Hepatocyte (in vitro differentiated cells): ENCODE measurements around the gene GLI1. TPM values are rescaled to one million over a fixed set of nuclear protein-coding genes. Genes with fewer than 3 reads are reported as not detected.

Experiments
- DNase-seq: peaks from one replicate; pipeline ENCODE4 v3.0.0-alpha.2; 2016; ENCODE audit warnings: low spot score
- H2AFZ ChIP-seq: fragments of 200-600 bp; sonication (generic); 2 replicates; pipeline ENCODE4 v1.6.0; 2016; ENCODE audit warnings: antibody characterized with exemption, mild to moderate bottlenecking
- H3K27ac ChIP-seq: fragments of 200-600 bp; sonication (generic); 2 replicates; pipeline ENCODE4 v1.5.1; 2016; ENCODE audit warnings: mild to moderate bottlenecking
- H3K27me3 ChIP-seq: fragments of 200-600 bp; sonication (generic); 2 replicates; pipeline ENCODE4 v1.6.1; 2016
- H3K36me3 ChIP-seq: fragments of 200-600 bp; sonication (generic); replicated peaks from 2 replicates; pipeline ENCODE4 v1.5.1; 2016; ENCODE audit warnings: low read depth; ENCODE audit not compliant: insufficient read depth
- H3K4me1 ChIP-seq: fragments of 200-600 bp; sonication (generic); 2 replicates; pipeline ENCODE4 v1.5.1; 2016; ENCODE audit warnings: mild to moderate bottlenecking, moderate library complexity; ENCODE audit not compliant: insufficient read depth
- H3K4me2 ChIP-seq: fragments of 200-600 bp; sonication (generic); 2 replicates; pipeline ENCODE4 v1.6.0; 2016
- H3K4me3 ChIP-seq: fragments of 200-600 bp; sonication (generic); 2 replicates; pipeline ENCODE4 v1.5.1; 2016; ENCODE audit warnings: mild to moderate bottlenecking
- H3K79me2 ChIP-seq: fragments of 200-600 bp; sonication (generic); 2 replicates; pipeline ENCODE4 v1.6.0; 2017; ENCODE audit warnings: mild to moderate bottlenecking
- H3K9me2 ChIP-seq: fragments of 200-600 bp; sonication (generic); replicated peaks from 2 replicates; pipeline ENCODE4 v1.6.0; 2017; ENCODE audit warnings: mild to moderate bottlenecking; ENCODE audit not compliant: insufficient read depth
- H3K9me3 ChIP-seq: fragments of 200-600 bp; sonication (generic); 2 replicates; pipeline ENCODE4 v1.5.1; 2016; ENCODE audit warnings: low read depth, mild to moderate bottlenecking
- H4K20me1 ChIP-seq: fragments of 200-600 bp; sonication (generic); 2 replicates; pipeline ENCODE4 v1.6.0; 2016; ENCODE audit warnings: mild to moderate bottlenecking; ENCODE audit not compliant: insufficient read depth, poor library complexity, severe bottlenecking
- CTCF ChIP-seq: fragments of 200-600 bp; sonication (generic); IDR thresholded peaks from 2 replicates; pipeline ENCODE4 v1.5.1; 2016; ENCODE audit warnings: antibody characterized with exemption, mild to moderate bottlenecking; ENCODE audit not compliant: poor library complexity
- EZH2 ChIP-seq: fragments of 200-600 bp; sonication (generic); IDR thresholded peaks from 2 replicates; pipeline ENCODE4 v1.6.1; 2016; ENCODE audit warnings: antibody characterized with exemption, mild to moderate bottlenecking, borderline replicate concordance
- EZH2phosphoT487 ChIP-seq: fragments of 200-600 bp; sonication (generic); IDR thresholded peaks from one replicate; pipeline ENCODE4 v1.6.1; 2018; ENCODE audit warnings: antibody characterized with exemption, mild to moderate bottlenecking, low read depth, moderate library complexity; ENCODE audit not compliant: unreplicated experiment, severe bottlenecking
- WGBS: methylation state at CpG from one replicate; pipeline ENCODE4 v1.1.6; 2016; ENCODE audit warnings: low lambda C conversion rate; ENCODE audit errors: missing lambda C conversion rate; 5-methylcytosine and 5-hydroxymethylcytosine counted together
- polyA plus RNA-seq: library from polyadenylated mRNA; unstranded; fragments of >200 nt; fragmentation: Nextera tagmentation; extraction: Ambion mirVana; gene quantifications from 2 replicates; pipeline ENCODE4 v1.2.1, GENCODE V29; 2016
- total RNA-seq: library from RNA; depleted of rRNA; stranded (reverse); fragments of >200 nt; gene quantifications from 2 replicates; pipeline ENCODE4 v1.2.3, GENCODE V29; 2014

The GLI1 gene
- total and polyA plus RNA-seq, 2 experiments from 2014 or later = 6.0 to 7.6 TPM

DNA sequence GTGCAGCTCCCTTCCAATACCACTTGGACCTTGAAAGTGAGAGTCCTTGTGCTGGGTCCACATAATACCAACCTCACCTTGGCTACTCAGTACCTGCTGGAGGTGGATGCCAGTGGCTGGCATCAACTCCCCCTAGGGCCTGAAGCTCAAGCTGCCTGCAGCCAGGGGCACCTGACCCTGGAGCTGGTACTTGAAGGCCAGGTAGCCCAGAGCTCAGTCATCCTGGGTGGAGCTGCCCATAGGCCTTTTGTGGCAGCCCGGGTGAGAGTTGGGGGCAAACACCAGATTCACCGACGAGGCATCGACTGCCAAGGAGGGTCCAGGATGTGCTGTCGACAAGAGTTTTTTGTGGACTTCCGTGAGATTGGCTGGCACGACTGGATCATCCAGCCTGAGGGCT, 10.2 kb upstream of the GLI1 start:
- Histone ChIP-seq H3K27me3 (no peaks in the 10 kb centered on the region), H3K4me1 (peaks cover 25% of the 10 kb centered on the region), H3K36me3 (no peaks in the 10 kb centered on the region), H3K4me3 (no peak overlapping the region), H2AFZ (no peak overlapping the region), H4K20me1 (no peaks in the 10 kb centered on the region), H3K79me2 (no peaks in the 10 kb centered on the region), H3K4me2 (no peak overlapping the region), H3K9me3 (no peaks in the 10 kb centered on the region), H3K9me2 (no peaks in the 10 kb centered on the region), H3K27ac (no peak overlapping the region)
- DNase-seq = no peak
- 99% methylated on average over 7 of the region's 7 CpGs for WGBS
- TF ChIP-seq CTCF = no peak
- no peak for TF ChIP-seq EZH2
- no peak for TF ChIP-seq EZH2phosphoT487

DNA sequence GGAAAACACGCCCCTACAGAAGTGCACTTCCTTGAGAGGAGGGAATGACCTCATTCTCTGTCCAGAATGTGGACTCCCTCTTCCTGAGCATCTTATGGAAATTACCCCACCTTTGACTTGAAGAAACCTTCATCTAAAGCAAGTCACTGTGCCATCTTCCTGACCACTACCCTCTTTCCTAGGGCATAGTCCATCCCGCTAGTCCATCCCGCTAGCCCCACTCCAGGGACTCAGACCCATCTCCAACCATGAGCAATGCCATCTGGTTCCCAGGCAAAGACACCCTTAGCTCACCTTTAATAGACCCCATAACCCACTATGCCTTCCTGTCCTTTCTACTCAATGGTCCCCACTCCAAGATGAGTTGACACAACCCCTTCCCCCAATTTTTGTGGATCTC, 9.5 kb upstream of the GLI1 start:
- Histone ChIP-seq H3K36me3 (no peaks in the 10 kb centered on the region), H3K27ac (peak overlapping the region; percentile 84)

DNA sequence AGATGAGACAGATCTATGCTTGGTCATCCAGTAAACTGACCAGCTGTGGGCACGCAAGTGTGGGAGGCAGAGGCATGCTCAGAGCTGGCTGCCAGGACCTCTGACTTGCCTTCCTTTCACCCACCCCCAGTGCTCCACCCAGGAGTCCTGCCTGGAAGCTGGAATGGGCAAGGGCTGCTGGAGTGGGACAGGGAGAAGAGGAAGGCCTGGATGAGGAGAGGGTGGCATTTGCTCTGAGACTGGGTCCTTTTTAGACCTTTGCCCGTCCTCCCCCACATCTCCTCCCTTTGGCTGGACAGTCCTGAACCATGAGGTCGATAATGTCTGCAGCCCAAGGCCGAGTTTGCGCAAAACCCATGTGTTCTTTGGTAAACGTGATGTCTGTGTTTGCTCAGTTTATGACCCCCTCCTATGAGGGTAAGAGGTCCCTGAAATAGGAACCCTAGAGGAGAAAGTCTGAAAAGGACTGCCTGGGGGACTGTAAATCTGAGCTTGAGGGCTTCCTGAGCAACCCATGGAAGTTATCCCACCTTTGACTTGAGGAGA, 8.3 kb upstream of the GLI1 start:
- peak; percentile 61 for DNase-seq
- Histone ChIP-seq H3K4me1 (peaks cover 42% of the 10 kb centered on the region), H4K20me1 (no peaks in the 10 kb centered on the region), H3K4me2 (peak overlapping the region; percentile 10), H3K27ac (peak overlapping the region; percentile 84), H2AFZ (no peak overlapping the region), H3K9me3 (no peaks in the 10 kb centered on the region), H3K79me2 (no peaks in the 10 kb centered on the region), H3K9me2 (no peaks in the 10 kb centered on the region), H3K4me3 (no peak overlapping the region), H3K27me3 (no peaks in the 10 kb centered on the region), H3K36me3 (no peaks in the 10 kb centered on the region)
- no peak for TF ChIP-seq CTCF
- TF ChIP-seq EZH2 = no peak
- no peak for TF ChIP-seq EZH2phosphoT487
- WGBS = 65% methylated on average over 6 of the region's 6 CpGs

More for the DNA sequence above, 9.5 kb upstream of the GLI1 start:
- TF ChIP-seq EZH2 = no peak
- DNase-seq = no peak
- no peak overlapping the region for H2AFZ ChIP-seq
- H4K20me1 ChIP-seq = no peaks in the 10 kb centered on the region
- no peak overlapping the region for H3K4me3 ChIP-seq
- H3K9me3 ChIP-seq = no peaks in the 10 kb centered on the region
- H3K27me3 ChIP-seq = no peaks in the 10 kb centered on the region
- H3K9me2 ChIP-seq = no peaks in the 10 kb centered on the region
- WGBS = 97% methylated on average over 3 of the region's 3 CpGs
- peaks cover 32% of the 10 kb centered on the region for H3K4me1 ChIP-seq
- H3K79me2 ChIP-seq = no peaks in the 10 kb centered on the region
- H3K4me2 ChIP-seq = no peak overlapping the region

DNA sequence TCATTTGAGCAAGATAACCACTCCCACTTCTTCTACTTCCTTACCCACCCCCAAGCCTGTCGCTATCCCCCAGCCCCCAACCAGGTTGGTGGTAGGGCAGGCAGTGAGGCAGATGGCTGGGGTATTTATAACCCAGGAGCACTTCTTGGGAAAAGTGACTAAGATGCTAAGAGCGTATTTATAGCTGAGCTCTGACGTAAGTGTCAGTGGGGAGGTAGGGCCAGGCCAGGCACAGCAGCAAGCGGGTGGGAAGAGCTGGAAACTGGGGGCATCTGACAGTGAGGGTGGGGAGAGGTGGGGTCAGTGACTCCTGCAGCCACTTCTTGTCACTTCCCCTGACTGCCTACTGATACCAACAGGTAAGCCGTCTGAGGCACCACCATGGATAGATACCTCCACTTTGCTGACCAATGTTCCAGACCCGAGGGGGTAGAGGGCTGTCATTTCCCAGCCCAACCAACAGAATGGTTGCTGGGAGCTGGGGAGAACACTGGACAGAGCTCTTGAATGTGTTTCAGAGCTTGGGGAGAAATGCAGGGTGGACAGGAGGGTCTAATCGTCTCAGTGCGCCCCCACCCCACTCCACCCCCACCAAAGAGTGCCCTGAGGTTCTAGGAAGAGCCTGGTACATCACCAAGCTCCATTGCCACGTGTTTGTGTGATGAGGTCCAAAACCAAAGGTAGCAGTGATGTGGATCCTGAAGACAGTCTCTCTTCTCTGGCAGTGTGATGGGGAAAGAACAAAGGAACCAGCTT, 7.2 kb upstream of the GLI1 start:
- H3K4me1 ChIP-seq = peaks cover 42% of the 10 kb centered on the region
- peak overlapping the region; percentile 87 for H3K27ac ChIP-seq
- no peaks in the 10 kb centered on the region for H3K36me3 ChIP-seq
- H3K4me2 ChIP-seq = peak overlapping the region; percentile 10
- H3K4me3 ChIP-seq = no peak overlapping the region
- H3K79me2 ChIP-seq = no peaks in the 10 kb centered on the region
- no peaks in the 10 kb centered on the region for H3K9me3 ChIP-seq
- no peak overlapping the region for H2AFZ ChIP-seq
- H4K20me1 ChIP-seq = no peaks in the 10 kb centered on the region
- TF ChIP-seq EZH2phosphoT487 (no peak), EZH2 (no peak), CTCF (no peak)
- 24% methylated on average over 9 of the region's 9 CpGs for WGBS
- H3K9me2 ChIP-seq = no peaks in the 10 kb centered on the region
- H3K27me3 ChIP-seq = no peaks in the 10 kb centered on the region
- DNase-seq = peak; percentile 88
